Motor neuron (in vitro differentiated cells): ENCODE measurements around the gene C12orf75. TPM values are rescaled to one million over a fixed set of nuclear protein-coding genes. Genes with fewer than 3 reads are reported as not detected.

ENCODE experiments used
- ATAC-seq, 8 experiments: fragments of 200-7000 bp; cut with Tn5 transposase; replicated peaks in 6 of 8; 2 replicates each; pipeline ENCODE4 v1.8.0; 2021; ENCODE audit warnings: mild to moderate bottlenecking in 8 of 8, moderate library complexity in 8 of 8
- H3K27ac ChIP-seq, 2 donors: fragments of 250-450 bp; sonication (Bioruptor Pico); 2 replicates each; pipeline ENCODE4 v1.9.0; 2021; ENCODE audit warnings: antibody characterized with exemption in 2 of 2, mild to moderate bottlenecking in 2 of 2, moderate library complexity in 1 of 2
- H3K4me1 ChIP-seq, 2 donors: fragments of 250-450 bp; sonication (Bioruptor Pico); replicated peaks in 1 of 2; 2 replicates each; pipeline ENCODE4 v1.6.1; 2021; ENCODE audit warnings: antibody characterized with exemption in 2 of 2, mild to moderate bottlenecking in 2 of 2, moderate library complexity in 1 of 2
- H3K4me3 ChIP-seq, 5 donors: fragments of 250-450 bp; sonication (Bioruptor Pico); 2 replicates each; pipeline ENCODE4 v1.9.0; 2021; ENCODE audit warnings: antibody characterized with exemption in 5 of 5, mild to moderate bottlenecking in 5 of 5, moderate library complexity in 4 of 5
- WGBS, 10 experiments: fragments of 450-650 bp; shearing (Covaris generic); methylation state at CpG; one replicate each; pipeline ENCODE4 v1.0.0; 2022; 5-methylcytosine and 5-hydroxymethylcytosine counted together
- in situ Hi-C, 9 experiments: fragments of 400-800 bp; cut with MboI; loops; one replicate each; pipeline ENCODE4 v1.15.0; 2021; ENCODE audit warnings: low sequenced_read_pairs in 9 of 9, low pct_unique_long_range_greater_than_20kb in 2 of 9; ENCODE audit not compliant: unreplicated experiment in 9 of 9
- total RNA-seq, 8 experiments: library from RNA; unstranded; fragments of 300-600 nt; gene quantifications; 2 replicates each; pipeline versions ENCODE4 v1.2.3 to v1.2.4, GENCODE V29; 2022

C12orf75 gene
- total RNA-seq, 8 experiments from 2014 or later, result 5.1 to 55.8 (median 17.8) TPM

DNA sequence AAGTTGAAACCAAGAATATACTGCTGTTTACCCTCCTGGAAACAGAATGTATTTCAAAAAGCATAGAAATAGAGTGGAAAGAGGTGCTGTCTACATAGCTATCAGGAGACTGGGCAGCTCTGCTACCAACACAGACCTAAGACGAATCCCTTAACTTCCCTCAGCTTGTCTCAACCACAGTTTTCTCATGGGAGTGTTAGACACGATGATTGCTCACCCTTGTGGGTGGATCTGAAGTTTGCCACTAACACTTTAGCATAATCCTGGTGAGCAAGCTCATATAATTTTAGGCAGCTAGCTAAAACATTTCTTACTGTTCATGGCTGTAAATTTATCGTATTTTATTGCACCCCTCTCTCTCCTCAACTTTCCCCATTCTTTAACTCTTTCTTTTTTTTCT, 38.5 kb downstream of the C12orf75 start:
- Histone ChIP-seq H3K4me3 (no peak overlapping the region), H3K27ac (no peak overlapping the region), H3K4me1 (no peaks in the 10 kb centered on the region)
- in situ Hi-C loops, result no loop called here
- ATAC-seq, result peak in 3 of 8 experiments; percentile 55 to 93 (median 90)
- WGBS, 10 experiments, result 0 to 100% (median 75%) methylated on average over 1 to 3 of the region's 3 CpGs

DNA sequence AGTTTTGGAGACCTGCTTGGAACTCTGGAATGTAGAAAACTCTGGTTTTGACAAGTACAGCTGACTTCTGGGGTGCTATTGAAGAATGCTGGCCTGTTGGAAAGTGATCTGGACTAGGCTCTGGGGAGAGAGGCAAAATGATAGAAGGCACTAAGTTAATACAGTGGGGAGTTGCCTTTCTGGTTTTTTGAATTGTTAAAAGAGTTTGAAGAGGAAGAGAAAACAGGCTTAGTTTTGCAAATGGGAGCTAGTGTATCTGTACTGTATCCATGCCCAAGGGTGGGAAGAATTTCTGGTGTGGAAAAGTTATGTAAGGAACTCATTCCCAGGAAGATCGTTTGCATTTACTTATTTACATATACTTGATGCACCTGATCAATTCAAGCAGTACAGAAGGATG, 43.8 kb downstream of the C12orf75 start:
- in situ Hi-C loops, result no loop called here
- Histone ChIP-seq H3K27ac (no peak overlapping the region), H3K4me3 (no peak overlapping the region), H3K4me1 (peaks cover 5 to 6% of the 10 kb centered on the region in 2 donors)
- ATAC-seq, result peak in 3 of 8 experiments; percentile 36 to 93 (median 61)
- WGBS, 10 experiments, result 0 to 83% (median 50%) methylated on average over 1 of the region's 1 CpG; no CpG with 5 or more reads in 3 of the 10 experiments

DNA sequence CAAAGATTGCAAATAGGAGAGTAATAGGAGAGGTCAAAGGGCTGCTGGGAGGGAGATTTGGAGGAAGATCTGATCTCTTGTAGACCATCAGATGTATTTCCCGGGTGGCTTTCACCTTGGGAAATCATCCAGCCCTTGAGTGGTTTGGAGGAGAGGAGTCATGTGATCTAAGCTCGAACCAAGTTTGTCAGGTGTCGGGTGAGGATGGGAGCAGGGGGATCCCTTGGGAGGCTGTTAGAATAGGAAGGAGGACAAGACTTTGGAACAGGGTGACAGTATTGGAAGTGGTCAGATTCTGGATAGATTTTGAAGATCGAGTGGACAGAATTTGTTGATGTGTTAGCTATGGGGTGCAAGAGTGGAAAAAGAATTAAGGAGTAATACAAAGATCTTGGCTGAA, 46.6 kb downstream of the C12orf75 start:
- no peak for ATAC-seq
- in situ Hi-C loops, result loop anchor here in 2 of 9 experiments (25.0 kb wide), 1 partner anchor 165 kb away; no protein-coding TSS in a partner anchor
- Histone ChIP-seq H3K4me3 (no peak overlapping the region), H3K4me1 (peaks cover 5 to 6% of the 10 kb centered on the region in 2 donors), H3K27ac (no peak overlapping the region)
- 44 to 97% (median 89%) methylated on average over 1 to 4 of the region's 4 CpGs; no CpG with 5 or more reads in 1 of the 10 experiments for WGBS, 10 experiments

DNA sequence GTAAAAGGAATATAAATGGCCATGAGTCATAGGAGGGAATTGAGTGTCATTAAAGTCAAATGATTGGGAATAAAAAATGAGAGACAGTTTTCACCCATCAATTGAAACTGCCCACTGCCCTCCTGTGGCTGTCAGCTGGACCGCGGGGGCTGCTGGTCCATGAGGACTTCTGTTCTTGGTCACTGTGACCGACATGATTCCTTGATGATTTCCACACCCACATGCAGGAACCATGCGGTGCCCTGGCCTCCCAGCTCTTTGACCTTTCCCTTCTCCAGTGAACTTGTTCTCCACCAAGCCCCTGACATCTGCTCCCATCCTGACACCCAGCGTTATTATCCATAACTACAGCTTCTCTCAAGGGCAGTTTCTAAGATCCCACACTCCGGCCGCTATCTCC, 48.4 kb downstream of the C12orf75 start:
- Histone ChIP-seq H3K27ac (no peak overlapping the region), H3K4me3 (no peak overlapping the region), H3K4me1 (peaks cover 12 to 16% of the 10 kb centered on the region in 2 donors)
- 61 to 100% (median 90%) methylated on average over 2 to 5 of the region's 7 CpGs; no CpG with 5 or more reads in 3 of the 10 experiments for WGBS, 10 experiments
- peak in 5 of 8 experiments; percentile 5 to 54 (median 42) for ATAC-seq
- in situ Hi-C loops, result loop anchor here in 2 of 9 experiments (25.0 kb wide), 1 partner anchor 167 kb away; no protein-coding TSS in a partner anchor

DNA sequence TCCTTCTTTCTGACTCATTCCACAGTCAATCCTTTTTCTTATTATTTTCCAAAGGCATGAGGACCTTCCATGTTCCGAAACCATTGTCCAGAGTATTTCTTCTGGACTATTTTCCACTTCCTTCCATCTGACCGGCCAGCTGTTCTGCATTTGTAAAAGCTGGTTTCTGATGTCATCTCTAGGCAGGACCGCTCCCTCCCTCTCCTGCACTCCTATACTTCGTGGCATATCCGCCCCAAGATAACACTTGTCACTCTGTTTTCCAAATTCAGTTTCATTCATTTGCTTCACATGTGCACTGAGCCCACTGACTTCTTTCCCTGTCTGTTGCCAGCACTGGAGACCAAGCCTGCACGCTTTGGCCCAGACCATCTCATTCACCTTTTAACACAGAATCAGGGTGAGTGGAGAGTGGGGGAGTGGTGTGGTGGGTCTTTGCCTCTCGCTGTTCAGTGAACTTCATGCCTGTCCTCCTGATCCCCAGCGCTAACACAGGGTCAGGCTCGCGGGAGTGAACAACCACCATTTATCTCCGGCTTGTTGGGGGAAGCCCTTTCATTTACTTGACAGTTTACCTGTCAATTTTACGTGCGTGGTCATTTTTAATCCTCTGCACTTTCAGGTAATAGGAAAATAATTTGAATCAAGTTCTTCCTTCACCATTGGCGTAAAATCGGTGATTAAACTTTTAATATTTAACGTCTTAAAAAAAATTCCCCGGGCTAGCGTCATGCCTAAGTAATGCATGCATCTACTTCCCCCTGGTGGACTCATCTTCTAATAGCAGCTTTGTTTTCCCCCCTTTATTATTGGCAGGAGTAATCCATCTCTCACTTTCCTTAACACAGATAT, 52.5 kb downstream of the C12orf75 start:
- Histone ChIP-seq H3K4me1 (peaks cover 12 to 16% of the 10 kb centered on the region in 2 donors), H3K27ac (no peak overlapping the region), H3K4me3 (peak overlapping the region in 3 of 5 donors; percentile 10 to 15 (median 15))
- 0 to 43% (median 20%) methylated on average over 2 to 18 of the region's 18 CpGs; no CpG with 5 or more reads in 1 of the 10 experiments for WGBS, 10 experiments
- in situ Hi-C loops, result loop anchor here in 2 of 9 experiments (25.0 kb wide), 1 partner anchor 171 kb away; no protein-coding TSS in a partner anchor
- peak; percentile 53 to 87 (median 60) for ATAC-seq

DNA sequence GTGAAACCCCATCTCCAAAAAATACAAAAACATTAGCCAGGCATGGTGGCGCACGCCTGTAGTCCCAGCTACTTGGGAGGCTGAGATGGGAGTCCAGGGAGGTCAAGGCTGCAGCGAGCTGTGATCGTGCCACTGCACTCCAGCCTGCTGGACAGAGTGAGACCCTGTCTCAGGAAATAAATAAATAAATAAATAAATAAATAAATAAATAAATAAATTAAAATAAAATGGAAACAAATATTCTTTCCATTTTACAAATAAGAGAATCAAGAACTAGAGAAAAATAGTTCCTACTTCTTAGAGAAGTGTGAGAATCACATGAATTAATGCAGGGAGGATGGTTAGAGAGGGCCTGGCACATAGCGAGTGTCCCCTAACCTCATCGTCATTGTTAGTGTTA, 53.7 kb downstream of the C12orf75 start:
- H3K27ac ChIP-seq, result no peak overlapping the region
- H3K4me1 ChIP-seq, result peaks cover 7 to 10% of the 10 kb centered on the region in 2 donors
- in situ Hi-C loops, result loop anchor here in 2 of 9 experiments (25.0 kb wide), 1 partner anchor 172 kb away; no protein-coding TSS in a partner anchor
- ATAC-seq, result no peak
- WGBS, 10 experiments, result 77 to 100% (median 98%) methylated on average over 2 to 6 of the region's 6 CpGs
- H3K4me3 ChIP-seq, result no peak overlapping the region

DNA sequence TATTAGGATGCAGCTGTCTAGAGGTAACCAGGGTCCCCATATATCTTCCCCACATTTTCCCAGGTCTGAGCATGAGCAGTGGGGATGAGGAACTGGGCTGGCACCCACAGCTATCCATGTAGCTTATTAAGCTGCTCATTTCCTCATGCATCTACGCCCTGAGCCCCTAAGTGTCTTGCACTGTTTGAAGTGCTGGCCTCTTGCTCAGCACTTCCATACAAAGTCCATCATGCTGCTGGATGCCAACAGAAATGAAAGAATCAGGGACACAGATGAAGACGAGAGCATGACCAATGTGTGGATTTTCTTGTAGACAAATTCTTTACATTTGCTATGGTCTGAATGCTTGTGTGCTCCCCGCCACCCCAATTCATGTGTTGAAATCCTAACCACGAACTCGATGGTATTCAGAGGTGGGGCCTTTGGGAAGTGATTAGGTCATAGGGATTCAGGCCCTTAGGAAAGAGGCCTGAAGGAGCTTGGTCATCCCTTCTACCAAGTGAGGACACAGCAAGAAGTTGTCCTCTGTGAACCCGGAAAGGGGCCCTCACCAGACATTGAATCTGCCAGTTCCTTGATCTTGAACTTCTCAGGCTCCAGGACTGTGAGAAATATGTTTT, 54.5 kb downstream of the C12orf75 start:
- H3K4me1 ChIP-seq, result peaks cover 7 to 10% of the 10 kb centered on the region in 2 donors
- H3K27ac ChIP-seq, result no peak overlapping the region
- in situ Hi-C loops, result loop anchor here in 2 of 9 experiments (25.0 kb wide), 1 partner anchor 173 kb away; no protein-coding TSS in a partner anchor
- ATAC-seq, result peak in 2 of 8 experiments; percentile 32 to 45
- WGBS, 10 experiments, result 40 to 89% (median 59%) methylated on average over 2 to 5 of the region's 6 CpGs; no CpG with 5 or more reads in 3 of the 10 experiments
- H3K4me3 ChIP-seq, result no peak overlapping the region

DNA sequence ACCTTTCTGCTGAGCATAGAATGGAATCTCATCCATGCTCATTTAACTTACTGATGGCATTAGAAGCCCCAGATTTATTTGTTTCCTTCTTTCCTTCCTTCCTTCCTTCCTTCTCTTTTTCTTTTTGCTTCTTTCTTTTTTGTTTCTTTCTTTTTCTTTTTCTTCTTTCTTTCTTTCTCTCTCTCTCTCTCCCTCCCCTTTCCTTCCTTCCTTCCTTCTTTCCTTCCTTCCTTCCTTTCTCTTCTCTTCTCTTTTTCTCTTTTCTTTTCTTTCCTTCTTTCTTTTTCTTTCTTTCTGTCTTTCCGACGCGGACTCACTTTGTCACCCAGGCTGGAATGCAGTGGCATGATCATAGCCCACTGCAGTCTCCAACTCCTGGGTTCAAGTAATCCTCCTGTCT, 55.9 kb downstream of the C12orf75 start:
- Histone ChIP-seq H3K4me1 (peaks cover 7 to 10% of the 10 kb centered on the region in 2 donors), H3K27ac (no peak overlapping the region), H3K4me3 (no peak overlapping the region)
- ATAC-seq, result no peak
- in situ Hi-C loops, result loop anchor here in 2 of 9 experiments (25.0 kb wide), 1 partner anchor 174 kb away; no protein-coding TSS in a partner anchor
- WGBS, 10 experiments, result 94 to 100% (median 97%) methylated on average over 3 of the region's 3 CpGs; no CpG with 5 or more reads in 5 of the 10 experiments

DNA sequence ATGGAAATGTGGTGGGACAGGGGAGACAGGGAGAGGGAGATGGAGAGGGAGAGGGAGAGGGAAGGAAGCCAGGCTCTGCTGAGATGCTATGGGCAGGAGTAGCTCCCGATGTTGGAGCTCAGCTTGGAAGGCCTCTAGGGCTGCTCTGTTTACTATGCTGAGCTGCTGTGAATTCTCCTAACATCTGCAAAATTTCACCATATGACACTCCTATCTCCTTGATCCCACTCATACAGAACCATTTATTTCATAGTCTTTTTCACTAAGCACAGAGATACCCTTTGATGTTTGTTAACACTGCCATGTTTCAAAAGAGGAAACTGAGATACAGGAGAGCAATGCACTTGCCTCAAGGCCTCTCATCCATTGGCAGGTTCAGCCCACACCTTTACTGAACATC, 60.7 kb downstream of the C12orf75 start:
- Histone ChIP-seq H3K27ac (no peak overlapping the region), H3K4me1 (no peaks in the 10 kb centered on the region), H3K4me3 (no peak overlapping the region)
- in situ Hi-C loops, result loop anchor here in 2 of 9 experiments (25.0 kb wide), 1 partner anchor 179 kb away; no protein-coding TSS in a partner anchor
- WGBS, 10 experiments, result no CpG with 5 or more reads among the region's 1 CpG
- no peak for ATAC-seq

DNA sequence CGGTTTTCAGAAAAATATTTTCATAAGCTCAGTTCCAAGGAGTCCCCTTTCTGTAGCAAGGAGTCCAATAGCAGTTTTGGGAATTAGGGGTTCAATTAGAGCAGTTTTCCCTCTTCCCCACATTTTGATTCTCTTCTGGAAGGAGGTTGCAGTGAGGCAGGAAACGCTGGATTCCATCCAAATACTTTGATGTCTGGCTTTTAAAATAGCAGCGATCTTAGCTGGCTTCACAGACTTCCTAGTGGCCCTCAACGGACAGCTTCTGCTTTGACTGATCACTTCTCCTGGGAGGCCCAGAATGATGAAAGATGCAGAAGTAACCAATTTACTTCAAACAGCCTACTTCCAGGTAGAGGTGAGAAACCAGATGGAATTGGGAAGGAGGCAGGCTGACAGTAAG, 63.1 kb downstream of the C12orf75 start:
- WGBS, 10 experiments, result 0 to 100% (median 81%) methylated on average over 1 to 4 of the region's 4 CpGs; no CpG with 5 or more reads in 2 of the 10 experiments
- in situ Hi-C loops, result loop anchor here in 2 of 9 experiments (25.0 kb wide), 1 partner anchor 181 kb away; no protein-coding TSS in a partner anchor
- Histone ChIP-seq H3K4me3 (no peak overlapping the region), H3K27ac (no peak overlapping the region), H3K4me1 (no peaks in the 10 kb centered on the region)
- ATAC-seq, result no peak

DNA sequence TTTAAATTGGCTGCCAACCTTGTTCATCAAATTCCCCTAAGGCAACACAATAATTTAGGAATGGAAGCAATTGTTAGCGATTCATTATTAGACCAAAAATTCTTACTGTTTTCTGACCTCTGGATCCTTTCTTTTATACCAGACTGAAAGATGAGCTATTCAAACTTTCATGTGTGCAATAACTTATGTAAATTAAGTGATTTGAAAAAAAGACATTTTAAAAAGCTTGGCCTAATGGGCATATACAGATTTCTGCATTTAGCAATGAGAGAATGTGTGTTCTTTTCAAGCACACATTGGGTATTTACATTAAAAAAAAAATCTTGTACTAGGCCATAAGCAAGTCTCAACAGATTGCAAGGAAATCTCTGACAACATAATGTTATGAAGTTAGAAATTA, 65.5 kb downstream of the C12orf75 start:
- 0 to 100% (median 86%) methylated on average over 1 of the region's 1 CpG; no CpG with 5 or more reads in 3 of the 10 experiments for WGBS, 10 experiments
- in situ Hi-C loops, result loop anchor here in 2 of 9 experiments (25.0 kb wide), 1 partner anchor 184 kb away; no protein-coding TSS in a partner anchor
- no peaks in the 10 kb centered on the region for H3K4me1 ChIP-seq
- peak in 3 of 8 experiments; percentile 31 to 58 (median 36) for ATAC-seq
- no peak overlapping the region for H3K4me3 ChIP-seq
- H3K27ac ChIP-seq, result no peak overlapping the region

DNA sequence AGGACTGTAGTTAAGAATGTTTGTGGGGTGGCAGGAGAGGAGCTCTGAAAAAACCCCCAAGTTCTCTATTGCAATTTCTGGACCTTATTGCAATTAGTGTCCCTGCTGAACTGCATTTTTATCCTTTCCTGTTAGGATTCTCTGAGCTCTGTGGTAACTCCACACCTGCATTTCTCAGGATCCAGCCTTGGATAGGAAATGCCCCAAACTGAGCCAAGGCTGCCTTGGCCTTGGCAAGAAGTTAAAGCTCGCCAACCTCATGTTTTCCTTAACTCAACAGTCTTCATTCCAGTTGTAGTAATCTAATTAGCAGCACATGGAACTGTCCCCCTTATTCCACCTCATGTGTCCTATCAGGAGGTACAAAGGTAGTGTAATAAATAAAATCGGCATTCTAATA, 66.5 kb downstream of the C12orf75 start:
- 80 to 100% (median 100%) methylated on average over 1 to 2 of the region's 2 CpGs; no CpG with 5 or more reads in 2 of the 10 experiments for WGBS, 10 experiments
- in situ Hi-C loops, result loop anchor here in 2 of 9 experiments (25.0 kb wide), 1 partner anchor 185 kb away; no protein-coding TSS in a partner anchor
- no peaks in the 10 kb centered on the region for H3K4me1 ChIP-seq
- no peak overlapping the region for H3K27ac ChIP-seq
- no peak for ATAC-seq
- no peak overlapping the region for H3K4me3 ChIP-seq
